HG02840 (cell line): ENCODE results near the gene KYAT1.
A peak's percentile ranks its signal among the peaks of the same experiment; 100 is the strongest.

Source experiments
- ATAC-seq: cut with Tn5 transposase; IDR thresholded peaks from one replicate; pipeline ENCODE4 v1.9.1; 2021; ENCODE audit warnings: mild to moderate bottlenecking, moderate library complexity, moderate number of reproducible peaks; ENCODE audit not compliant: unreplicated experiment, low FRiP score

KYAT1 gene

DNA sequence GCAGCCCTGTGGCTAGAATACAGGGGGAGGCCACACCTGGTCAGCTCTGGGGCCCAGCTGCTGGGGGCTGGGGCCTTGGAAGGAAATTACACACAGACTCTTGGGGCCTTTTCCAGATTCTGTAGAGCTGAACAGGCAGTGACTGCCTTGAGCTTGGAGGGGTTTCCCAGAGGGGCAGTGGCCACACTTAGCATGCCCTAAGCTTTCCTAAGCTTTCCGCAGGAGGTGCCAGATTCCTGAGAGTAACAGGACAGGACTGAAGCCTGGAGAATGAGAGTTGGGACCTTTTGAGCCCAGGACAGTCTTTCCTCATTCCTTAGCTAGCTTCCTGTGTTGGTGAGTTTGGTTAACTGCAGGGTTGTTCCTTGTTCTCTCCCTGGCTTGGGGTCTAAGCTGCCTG is 93.3 kb downstream of the KYAT1 start:
- no peak for ATAC-seq

DNA sequence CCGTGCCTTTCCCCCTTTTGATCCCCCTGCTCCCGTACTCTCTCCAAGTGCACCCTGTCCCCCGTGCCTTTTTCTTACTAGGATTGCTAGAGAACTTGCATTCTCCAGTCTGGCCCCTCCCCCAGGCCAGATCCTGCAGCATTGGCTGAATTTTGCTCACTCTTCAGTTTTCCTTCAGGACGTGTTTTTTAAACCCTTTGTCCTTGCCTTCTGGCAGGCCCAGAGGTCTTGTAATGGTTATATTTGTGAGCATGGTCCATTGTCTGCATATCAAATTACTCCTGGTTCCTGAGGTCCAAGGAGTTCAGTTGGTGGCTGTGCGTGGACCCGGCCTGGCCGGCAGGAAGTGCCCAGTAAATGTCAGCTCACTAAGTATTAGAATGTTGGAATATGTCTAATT is 94.1 kb downstream of the KYAT1 start:
- ATAC-seq, result no peak

DNA sequence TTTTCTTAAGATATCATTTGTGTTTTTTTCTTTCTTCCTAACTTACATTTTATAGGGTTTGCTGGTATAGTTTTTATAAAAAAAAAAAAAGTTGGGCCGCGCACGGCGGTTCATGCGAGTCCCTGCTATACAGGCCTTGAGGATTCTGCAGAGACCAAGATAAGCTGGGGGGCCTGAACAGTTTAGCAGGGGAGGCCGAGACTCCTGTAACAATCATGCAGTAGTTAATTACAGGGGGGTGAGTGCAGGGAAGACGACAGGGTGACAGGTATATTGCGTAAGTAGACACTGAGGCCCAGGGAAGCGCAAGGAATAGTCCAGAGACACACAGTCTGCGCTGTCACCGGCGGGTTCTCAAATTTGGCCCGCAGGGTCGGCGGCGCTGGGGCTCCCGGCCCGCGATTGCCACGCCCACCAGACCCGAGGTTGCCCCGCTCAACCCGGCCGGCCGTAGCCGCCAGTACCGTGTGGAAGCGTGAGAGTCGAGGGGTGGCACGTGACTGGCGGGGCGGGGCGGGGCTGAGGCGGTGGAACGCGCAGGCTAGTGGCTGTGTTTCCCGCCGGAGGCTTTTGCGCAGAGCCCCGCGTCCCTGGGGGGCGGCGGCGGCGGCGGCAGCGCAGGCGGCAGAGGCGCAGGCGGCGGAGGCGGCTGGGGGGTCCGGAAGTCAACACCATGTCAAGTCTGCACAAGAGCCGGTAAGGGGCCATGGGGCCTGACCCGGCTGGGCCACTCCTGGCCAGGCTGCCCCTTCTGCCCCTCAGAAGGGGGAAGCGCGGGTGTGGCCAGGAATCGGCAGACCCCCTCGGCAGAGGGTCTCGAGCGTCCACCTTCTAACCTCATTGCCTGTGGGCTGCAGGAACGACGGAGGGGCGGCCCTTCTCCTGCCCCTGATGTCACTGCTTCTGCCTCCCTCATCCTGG is 94.8 kb downstream of the KYAT1 start, which contains the start of gene TBC1D13:
Gene TBC1D13 (plus strand): TSS at position 573 of the 921 bp plus-strand sequence. CDS start 101 bp downstream, at position 674.
- peak; percentile 85 for ATAC-seq

GRCh38 chr9:128785427-128785826 is 96.3 kb downstream of the KYAT1 start:
- no peak for ATAC-seq
